ENCODE measurements around the gene EYS. TPM values are rescaled to one million over a fixed set of nuclear protein-coding genes. Genes with fewer than 3 reads are reported as not detected.

Gene EYS
- total and polyA plus RNA-seq, 2 of the 8 experiments (the other 6 are each of a cell fraction or from before 2014, with no cell fraction given) = 0.05 to 0.13 TPM

GRCh38 chr6:64288351-64288750 is 1418.7 kb downstream of the EYS start:
- Histone ChIP-seq H4K5ac (ENCODE audit: insufficient read length, low read depth, low read length) (no peak overlapping the region), H3K79me2 (ENCODE audit: control insufficient read depth in 1 of 2, insufficient read depth in 2 of 2, low read length in 2 of 2) (no peaks in the 10 kb centered on the region), H3K4ac (replicated peaks; ENCODE audit: insufficient read length, low read depth, low read length) (no peak overlapping the region), H4K91ac (replicated peaks; ENCODE audit: insufficient read length, low read length) (no peak overlapping the region), H3K9me3 (ENCODE audit: insufficient read depth in 2 of 2, low read depth in 1 of 2, low read length in 1 of 2) (peaks cover 5 to 7% of the 10 kb centered on the region in 2 experiments; a peak in 2 of 4 replicates), H3K27ac (ENCODE audit: low read depth, low read length) (no peak overlapping the region), H2BK12ac (ENCODE audit: low read depth, low read length) (no peak overlapping the region), H3K9ac (replicated peaks in 1 of 4; ENCODE audit: extremely low read depth in 1 of 4, low read depth in 3 of 4, low read length in 3 of 4) (no peak overlapping the region), H3K4me3 (ENCODE audit: extremely low read depth in 1 of 4, insufficient read depth in 2 of 4, low read depth in 3 of 4, low read length in 4 of 4) (no peak overlapping the region), H2BK15ac (ENCODE audit: low read length) (no peak overlapping the region), H2AFZ (ENCODE audit: low read length) (no peak overlapping the region), H2AK5ac (ENCODE audit: low read depth, low read length) (no peak overlapping the region), H3K18ac (ENCODE audit: extremely low read depth, low read length) (no peak overlapping the region), H4K20me1 (replicated peaks in 1 of 2; ENCODE audit: control insufficient read depth in 1 of 2, insufficient read depth in 2 of 2, low read length in 2 of 2) (no peaks in the 10 kb centered on the region), H3K4me2 (ENCODE audit: insufficient read depth in 1 of 2, low read depth in 2 of 2, low read length in 2 of 2) (no peak overlapping the region), H3K56ac (replicated peaks; ENCODE audit: insufficient read length, low read depth, low read length) (no peak overlapping the region), H3K14ac (ENCODE audit: insufficient read length) (no peak overlapping the region), H3K23ac (ENCODE audit: insufficient read length) (no peak overlapping the region), H3K79me1 (ENCODE audit: low read depth, low read length) (no peaks in the 10 kb centered on the region), H4K8ac (ENCODE audit: extremely low read depth, insufficient read depth, low read length) (no peak overlapping the region), H2BK120ac (replicated peaks; ENCODE audit: low read depth, low read length) (no peak overlapping the region), H3K23me2 (ENCODE audit: low read depth, low read length) (no peaks in the 10 kb centered on the region), H3K4me1 (replicated peaks in 1 of 4; ENCODE audit: control insufficient read depth in 3 of 4, insufficient read depth in 4 of 4, low read length in 3 of 4) (no peaks in the 10 kb centered on the region), H3K27me3 (replicated peaks in 1 of 4; ENCODE audit: control insufficient read depth in 3 of 4, extremely low read depth in 1 of 4, insufficient read depth in 3 of 4, low read length in 3 of 4) (no peaks in the 10 kb centered on the region), H2BK5ac (ENCODE audit: low read depth, low read length) (no peak overlapping the region), H2BK20ac (ENCODE audit: low read length) (no peak overlapping the region), H3K36me3 (ENCODE audit: control insufficient read depth in 2 of 4, insufficient read depth in 4 of 4, low read length in 3 of 4) (no peaks in the 10 kb centered on the region)
- ChIA-PET CTCF (ENCODE audit: partially characterized antibody) (no interaction called here), POLR2A (ENCODE audit: partially characterized antibody) (no interaction called here)
- DNase-seq (ENCODE audit: low read depth in 1 of 2, low spot score in 2 of 2) (no peak), FAIRE-seq (no peak)
- 76% methylated on average over 3 of the region's 3 CpGs; no CpG with 5 or more reads in 1 of the 2 experiments for WGBS, 2 experiments (ENCODE audit: extremely low coverage in 1 of 2, insufficient coverage in 1 of 2, insufficient read length in 1 of 2, insufficient replicate concordance in 2 of 2, low coverage in 1 of 2, low lambda C conversion rate in 2 of 2, missing lambda C conversion rate in 1 of 2)
- TF ChIP-seq EP300 (IDR thresholded peaks at IDR 0.05; ENCODE audit: borderline replicate concordance in 1 of 2, low read depth in 2 of 2, low read length in 2 of 2) = no peak
- no peak for TF ChIP-seq EZH2 (IDR thresholded peaks at IDR 0.05; ENCODE audit: low read depth, low read length, severe bottlenecking)
- no peak for TF ChIP-seq HDAC2 (IDR thresholded peaks at IDR 0.05; ENCODE audit: borderline replicate concordance in 1 of 2, low read depth in 2 of 2, low read length in 2 of 2)
- TF ChIP-seq CHD2 (IDR thresholded peaks at IDR 0.05; ENCODE audit: low read length) = no peak
- TF ChIP-seq SP2 (IDR thresholded peaks at IDR 0.05; ENCODE audit: low read length) = no peak
- TF ChIP-seq ASH2L (IDR thresholded peaks at IDR 0.05; ENCODE audit: low read length) = no peak
- no peak for TF ChIP-seq CBX8 (IDR thresholded peaks at IDR 0.05; ENCODE audit: borderline replicate concordance, low read depth, low read length)
- TF ChIP-seq GABPA (IDR thresholded peaks at IDR 0.05; ENCODE audit: borderline replicate concordance, insufficient read depth, low read length) = no peak
- TF ChIP-seq TCF12 (IDR thresholded peaks at IDR 0.05; ENCODE audit: low read depth, low read length) = no peak
- TF ChIP-seq SIX5 (IDR thresholded peaks at IDR 0.05; ENCODE audit: low read depth, low read length) = no peak
- TF ChIP-seq MAFK (IDR thresholded peaks at IDR 0.05; ENCODE audit: low read depth, low read length) = no peak
- TF ChIP-seq E2F6 (IDR thresholded peaks at IDR 0.05) = no peak
- TF ChIP-seq CBX5 (IDR thresholded peaks at IDR 0.05; ENCODE audit: low read depth, low read length) = no peak
- TF ChIP-seq BRCA1 (IDR thresholded peaks at IDR 0.05; ENCODE audit: low read depth, low read length) = no peak

All from H1 (cell line).